GM18907 (cell line): ENCODE results near the gene PML.
"Not testable (repeated sequence)": the region's sequence is repeated elsewhere in the genome, so short reads cannot be mapped to it uniquely, and the experiment has no call there.

Experiments used
- ATAC-seq: cut with Tn5 transposase; IDR thresholded peaks from one replicate; pipeline ENCODE4 v1.9.1; 2021; ENCODE audit warnings: mild to moderate bottlenecking, moderate library complexity; ENCODE audit not compliant: unreplicated experiment

PML gene

DNA sequence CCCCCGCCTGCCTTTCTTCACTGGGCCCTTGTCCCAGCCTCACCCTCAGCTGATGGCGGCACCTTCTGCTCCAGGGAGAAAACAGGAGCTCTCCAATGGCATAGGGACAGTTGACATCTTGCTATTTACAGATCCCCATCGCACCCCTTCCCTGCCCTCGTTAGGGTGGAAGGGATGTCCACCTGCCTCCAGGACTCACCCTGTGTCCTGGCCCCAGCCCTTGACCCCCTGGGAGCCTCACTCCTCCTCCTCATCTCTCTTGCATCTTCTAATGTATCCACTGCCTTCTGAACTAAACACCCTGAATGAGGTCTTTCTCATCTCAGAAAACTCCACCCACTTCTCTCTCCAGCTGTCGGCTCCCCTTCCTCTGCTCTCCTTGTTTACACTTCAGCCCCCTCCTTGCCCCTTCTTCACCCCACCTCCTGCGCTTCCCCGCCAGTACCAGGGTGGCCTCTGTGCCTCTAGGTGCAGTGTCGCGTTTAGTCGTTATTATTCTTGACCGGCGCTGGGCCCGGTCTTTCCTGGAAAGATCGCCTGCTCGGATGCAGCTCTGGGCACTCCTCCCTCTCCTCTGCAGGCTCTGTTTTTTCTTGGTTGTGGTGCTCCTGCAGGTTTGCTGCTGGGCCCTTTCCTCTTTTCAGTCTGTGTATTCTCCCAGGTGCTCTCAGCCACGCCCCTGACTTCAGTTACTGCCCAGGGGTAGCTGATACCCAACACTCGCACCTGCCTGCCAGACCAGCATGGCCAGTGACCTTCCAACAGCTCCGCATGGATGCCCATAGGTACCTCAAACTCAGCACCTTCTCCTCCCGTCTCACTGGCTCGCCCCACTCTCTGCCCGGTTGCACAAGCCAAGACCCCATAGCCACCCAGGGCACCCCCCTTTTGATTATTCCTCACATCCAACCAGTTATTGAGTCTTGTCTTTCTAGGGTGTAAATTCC is 42.9 kb downstream of the PML start:
- no peak for ATAC-seq

DNA sequence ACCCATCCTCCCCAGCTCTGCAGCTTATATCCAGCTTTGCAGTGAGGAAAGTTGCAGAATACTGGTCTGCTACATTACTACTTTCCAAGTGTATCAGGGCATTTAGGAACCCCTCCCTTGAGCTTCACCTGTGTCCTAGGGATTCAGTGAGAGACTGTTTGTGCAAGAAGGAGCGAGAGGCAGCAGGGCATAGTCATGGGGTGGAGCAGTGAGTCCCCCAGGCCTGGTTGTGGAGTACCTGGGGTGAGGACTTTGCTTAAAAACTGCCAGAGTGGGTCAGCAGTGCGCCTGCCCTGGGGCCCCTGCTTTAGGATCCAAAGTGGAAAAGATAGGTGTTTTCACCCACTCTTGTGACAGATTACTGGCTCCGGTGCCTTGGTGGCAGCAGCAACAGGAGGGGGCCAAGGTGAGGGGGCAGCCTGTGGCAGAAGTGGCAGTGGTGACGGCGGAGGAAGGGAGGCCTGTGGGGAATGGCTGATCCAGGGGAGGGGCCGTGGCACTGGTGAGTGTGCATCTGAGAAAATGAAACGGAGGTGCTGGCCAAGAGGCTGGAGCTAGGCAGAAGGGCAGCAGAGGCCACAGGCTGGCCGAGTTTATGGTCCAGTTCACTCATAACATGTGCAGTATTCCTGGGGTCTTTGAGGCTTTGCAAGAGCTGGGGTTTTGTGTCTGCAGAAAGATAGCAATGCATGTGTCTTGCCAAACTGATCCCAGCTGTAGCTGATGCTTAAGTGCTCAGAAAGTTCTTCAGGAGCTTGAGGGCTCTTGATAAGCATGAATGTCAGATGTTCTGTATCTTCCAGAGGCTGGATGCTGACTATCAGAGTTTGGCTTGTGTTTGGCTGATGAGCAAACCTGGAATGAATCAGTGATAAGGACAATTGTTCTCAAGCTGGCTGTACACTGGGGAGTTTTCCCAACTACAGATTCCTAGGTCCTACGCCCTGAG is 44.5 kb downstream of the PML start:
- ATAC-seq: no peak

DNA sequence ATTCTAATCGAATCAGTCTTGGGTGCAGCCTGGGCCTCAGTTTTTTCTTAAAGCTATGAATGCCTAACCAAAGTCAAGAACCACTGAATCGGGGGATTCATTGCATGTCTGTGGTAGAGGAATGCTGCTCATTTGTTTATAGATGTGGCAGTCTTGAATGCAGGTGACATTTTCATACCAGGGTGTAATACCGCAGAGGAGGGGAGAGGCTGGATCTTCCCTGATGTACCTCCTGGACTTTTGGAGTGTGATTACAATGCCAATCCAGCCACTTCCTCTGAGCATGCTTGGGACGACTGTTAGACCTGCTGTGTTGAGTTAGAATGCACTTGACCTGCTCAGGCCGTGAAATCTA is 45.1 kb downstream of the PML start:
- no peak for ATAC-seq

DNA sequence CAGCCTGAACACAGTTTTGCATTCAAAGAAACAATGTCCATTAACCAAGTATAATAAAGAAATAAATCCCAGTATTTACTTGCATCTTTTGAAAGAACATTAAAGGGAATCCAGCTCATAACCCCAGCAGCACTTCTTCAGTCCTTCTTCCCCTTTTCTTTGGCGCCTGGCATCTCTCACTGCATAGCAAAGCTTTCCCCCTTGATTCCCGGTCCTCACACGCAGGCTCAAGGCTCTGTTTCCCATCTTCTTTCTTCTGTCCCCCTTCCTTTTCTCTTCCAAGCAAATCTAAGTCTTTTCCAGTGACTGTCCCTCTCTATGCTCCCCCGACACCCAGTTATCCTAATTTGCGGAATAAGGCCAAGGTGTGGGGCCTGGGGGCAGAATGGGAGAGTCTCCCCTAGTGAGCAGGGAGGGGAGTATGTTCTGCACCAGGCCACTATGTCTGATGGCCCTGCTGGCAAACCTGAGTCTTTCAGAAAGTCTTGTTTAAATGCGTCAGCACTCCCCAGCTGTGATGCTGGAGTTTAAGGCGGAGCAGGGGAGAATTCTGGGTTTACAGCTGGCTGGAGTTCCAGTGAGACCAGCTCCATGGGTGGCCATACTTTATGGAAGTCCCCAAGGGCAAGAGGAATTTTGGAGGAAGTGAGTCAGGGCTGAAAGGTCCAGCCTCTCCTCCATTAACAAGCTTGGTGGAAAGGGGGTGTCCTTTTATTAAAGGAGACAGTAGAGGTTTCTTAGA is 45.8 kb downstream of the PML start:
- ATAC-seq: no peak

DNA sequence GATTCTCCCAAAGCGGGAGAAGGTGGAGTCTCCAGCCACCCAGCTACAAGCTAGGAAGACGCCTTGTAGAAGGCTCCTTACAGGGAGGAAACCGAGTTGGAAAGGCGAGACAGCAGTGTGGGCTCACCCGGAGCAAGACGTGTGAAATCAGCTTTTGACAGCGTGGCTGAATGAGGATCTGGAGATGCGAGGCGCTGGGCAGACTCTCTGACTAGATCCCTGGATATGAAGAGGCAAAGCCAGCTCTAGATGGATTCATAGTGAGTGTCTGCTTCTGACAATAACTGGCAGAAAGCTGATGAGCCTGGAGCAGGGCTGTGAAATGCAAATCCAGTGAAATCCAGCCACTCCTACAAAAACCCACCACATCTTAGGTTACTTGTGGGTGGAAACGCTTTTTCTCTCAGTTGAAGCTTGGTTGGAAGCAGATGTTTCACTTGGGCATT is 46.8 kb downstream of the PML start:
- ATAC-seq: no peak

DNA sequence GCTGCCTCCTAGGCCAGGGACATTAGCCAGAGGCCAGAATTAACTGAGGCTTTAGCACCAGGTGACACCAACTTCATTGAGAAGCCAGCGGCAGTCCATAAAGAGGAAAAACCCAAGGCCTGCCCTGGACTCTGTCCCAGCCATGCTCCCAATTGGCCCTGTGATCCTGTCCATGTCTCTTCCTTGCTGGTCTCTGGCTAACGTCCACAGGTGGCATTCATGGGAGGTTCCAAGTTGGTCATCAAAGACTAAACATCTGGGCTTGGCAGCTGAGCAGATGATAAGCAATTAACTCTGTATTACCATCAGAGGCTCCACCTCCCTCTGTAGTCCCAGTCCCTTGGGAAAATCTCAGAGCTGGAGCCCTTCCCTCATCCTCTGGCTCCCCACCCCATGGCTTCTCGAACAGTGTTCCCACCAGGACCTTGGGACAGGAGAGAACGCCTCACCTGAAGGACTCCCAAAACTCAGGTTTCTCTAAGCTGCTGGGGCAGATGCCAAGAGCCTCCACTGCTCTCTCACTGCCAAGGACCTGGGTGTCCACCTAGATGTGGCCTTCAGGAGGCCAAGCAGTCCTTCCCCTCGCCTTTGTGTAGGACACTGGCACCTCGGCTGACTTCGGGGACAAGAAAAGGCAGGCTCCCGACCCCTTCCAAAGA is 47.4 kb downstream of the PML start:
- no peak for ATAC-seq

DNA sequence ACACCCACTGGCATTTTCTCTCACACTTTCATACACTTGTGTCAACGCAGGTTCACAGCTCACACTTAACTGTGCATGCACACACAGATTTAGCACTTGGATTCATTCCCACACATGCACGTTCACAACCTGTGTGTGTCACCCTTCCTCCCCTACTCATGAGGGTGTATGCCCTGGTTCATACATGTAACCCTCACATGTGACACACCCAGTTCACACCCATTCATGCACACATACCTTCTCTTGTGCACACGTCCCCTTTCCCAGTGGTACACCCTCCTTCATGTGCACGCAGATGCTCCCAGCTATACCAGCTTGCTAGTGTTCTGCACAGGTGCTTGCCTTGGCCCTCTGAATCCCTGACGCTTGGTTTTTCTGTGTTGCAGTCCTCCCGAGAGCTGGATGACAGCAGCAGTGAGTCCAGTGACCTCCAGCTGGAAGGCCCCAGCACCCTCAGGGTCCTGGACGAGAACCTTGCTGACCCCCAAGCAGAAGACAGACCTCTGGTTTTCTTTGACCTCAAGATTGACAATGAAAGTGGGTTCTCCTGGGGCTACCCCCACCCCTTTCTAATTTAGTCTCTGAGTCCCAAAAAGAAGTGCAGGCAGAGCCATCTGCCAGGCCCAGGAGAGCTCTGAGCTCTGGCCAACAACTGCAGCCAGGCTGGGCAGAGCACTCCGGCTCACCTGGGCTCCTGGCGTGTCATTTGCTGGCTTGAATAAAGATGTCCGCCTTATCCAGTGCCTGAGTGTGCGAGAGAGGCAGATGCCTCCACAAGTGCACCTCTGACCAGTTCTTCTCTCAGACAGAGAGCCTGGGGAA is 48.3 kb downstream of the PML start:
- ATAC-seq: no peak

DNA sequence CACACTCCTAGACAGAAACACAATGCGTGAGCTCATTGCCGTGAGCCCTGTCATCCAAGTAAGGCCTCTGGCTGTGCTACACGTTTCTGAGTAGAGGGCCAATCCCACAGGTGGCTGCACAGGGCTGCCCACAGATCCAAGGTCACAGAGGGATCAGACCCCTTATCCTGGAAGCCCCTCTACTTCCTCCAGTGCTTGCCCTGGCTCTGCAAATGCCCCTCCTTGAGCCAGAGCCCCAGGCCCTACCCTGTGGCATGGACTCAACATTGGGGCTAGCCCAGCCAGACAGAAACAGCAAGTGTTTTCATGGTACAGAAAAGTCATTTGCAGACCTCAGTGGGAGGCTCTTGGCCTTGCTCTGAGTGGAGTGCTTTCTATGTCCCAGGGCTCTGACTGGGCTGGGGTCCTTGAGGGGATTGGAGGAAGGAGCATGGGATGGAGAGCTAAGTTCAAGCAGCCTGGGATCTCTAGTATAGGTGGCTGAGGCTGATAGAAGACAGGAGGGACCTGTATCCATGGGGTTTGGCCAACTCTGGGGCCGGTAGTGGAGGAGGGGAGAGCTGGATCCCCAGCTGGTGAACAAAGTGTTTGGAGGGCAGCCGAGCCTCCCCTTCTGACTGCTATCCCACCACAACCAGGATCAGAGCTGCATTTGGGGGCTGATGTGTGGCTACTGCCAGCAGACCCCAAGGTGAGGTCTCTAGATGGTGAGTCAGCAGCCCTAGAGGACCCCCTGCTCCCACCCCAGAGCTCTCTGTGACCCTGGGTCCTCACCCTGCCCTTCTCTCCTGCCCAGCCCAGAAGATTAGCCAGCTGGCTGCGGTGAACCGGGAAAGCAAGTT is 49.1 kb downstream of the PML start:
- ATAC-seq: no peak

DNA sequence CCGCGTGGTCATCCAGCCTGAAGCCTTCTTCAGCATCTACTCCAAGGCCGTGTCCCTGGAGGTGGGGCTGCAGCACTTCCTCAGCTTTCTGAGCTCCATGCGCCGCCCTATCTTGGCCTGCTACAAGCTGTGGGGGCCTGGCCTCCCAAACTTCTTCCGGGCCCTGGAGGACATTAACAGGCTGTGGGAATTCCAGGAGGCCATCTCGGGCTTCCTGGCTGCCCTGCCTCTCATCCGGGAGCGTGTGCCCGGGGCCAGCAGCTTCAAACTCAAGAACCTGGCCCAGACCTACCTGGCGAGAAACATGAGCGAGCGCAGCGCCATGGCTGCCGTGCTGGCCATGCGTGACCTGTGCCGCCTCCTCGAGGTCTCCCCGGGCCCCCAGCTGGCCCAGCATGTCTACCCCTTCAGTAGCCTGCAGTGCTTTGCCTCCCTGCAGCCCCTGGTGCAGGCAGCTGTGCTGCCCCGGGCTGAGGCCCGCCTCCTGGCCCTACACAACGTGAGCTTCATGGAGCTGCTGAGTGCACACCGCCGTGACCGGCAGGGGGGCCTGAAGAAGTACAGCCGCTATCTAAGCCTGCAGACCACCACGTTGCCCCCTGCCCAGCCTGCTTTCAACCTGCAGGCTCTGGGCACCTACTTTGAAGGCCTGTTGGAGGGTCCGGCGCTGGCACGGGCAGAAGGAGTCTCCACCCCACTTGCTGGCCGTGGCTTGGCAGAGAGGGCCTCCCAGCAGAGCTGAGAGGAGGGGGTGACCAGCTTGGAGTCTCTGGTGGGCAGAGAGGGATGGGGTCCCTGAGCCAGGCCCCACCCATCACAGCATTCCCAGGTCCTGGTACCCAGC is 50.0 kb downstream of the PML start:
- ATAC-seq: no peak

DNA sequence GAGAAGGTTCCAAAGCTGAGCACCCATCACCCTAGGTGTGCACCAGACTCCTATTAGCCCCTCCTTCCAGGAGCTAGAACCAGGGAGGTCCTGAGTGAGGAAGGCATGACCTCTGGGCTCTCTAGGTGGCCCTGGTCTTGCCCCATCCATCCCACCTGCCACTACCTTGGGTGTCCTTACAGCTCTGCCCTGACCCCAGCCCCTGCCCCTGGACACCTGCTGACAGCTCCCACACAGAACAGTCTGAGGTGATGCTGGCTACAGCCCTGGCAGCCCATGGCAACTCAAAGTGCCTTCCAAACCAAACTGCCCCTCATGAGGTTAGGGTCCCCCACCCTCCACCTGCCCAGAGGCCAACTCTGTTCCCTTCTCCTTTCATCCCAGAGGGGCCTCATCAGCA is 50.7 kb downstream of the PML start:
- ATAC-seq: no peak

DNA sequence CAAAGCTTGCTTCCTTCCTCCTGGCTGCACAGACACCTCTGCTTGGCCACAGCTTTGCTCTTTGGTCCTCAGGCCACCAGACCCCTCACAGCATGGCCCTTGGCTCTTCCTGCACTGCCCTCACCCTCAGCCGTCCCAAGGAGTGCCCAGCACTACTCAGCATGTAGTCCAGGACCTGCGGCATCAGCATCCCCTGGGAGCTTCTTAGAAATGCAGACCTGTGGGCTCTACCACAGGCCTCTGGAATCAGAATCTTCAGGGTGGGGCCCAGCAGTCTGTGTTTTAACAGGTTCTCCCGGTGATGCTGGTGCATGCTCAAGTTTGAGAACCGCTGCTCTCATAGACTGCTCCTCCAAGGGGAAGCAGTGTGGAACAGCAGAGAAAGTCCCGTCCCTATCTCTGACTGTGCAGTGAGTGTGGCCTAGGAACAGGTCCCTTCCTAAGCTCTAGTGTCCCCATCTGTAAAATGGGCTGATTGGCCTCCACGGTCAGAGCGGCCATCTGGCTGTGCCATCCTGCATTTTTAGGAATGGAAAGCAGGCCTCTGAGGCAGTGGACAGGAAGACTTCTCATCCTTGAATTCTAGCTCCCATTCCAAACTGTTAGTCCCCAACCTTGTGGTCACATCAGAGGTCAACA is 51.2 kb downstream of the PML start:
- ATAC-seq: no peak

DNA sequence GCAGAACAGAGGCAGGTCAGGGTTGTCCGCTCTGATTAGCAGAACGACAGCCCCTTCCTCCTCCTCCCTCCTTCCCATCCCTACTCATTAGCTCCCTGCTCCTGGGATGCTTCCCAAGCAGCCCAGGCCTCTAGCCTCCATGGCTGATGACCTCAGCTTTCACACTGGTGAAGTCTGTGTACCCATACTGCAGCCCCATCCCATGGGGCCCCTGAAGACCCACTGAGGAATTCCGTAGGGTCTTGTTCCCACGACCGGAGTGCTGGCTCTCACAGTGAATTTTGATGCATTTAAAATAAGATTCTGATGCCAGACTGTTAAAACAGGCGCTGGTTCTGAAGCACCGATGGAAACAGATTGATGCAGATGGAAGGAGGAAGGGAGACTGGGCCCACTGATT is 51.8 kb downstream of the PML start:
- ATAC-seq: no peak

DNA sequence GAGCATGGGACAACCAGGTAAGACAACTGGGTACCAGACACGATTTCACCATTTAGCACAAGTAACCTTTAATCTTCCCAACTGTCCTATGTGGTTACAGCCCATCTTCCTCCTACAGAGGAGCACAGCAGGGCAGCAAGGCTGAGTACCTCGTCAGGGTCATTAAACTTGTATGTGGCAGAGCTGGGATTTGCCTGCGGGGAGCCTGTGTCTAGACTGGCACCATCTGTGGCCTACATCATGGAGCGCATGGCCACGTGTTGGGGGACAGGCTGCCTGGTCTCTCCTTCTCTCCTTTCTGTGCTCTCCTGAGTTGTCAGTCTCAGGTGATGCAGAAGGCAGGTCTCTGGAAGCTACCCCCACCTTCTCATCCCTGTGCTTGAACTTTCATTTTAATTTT is 55.6 kb downstream of the PML start:
- no peak for ATAC-seq

DNA sequence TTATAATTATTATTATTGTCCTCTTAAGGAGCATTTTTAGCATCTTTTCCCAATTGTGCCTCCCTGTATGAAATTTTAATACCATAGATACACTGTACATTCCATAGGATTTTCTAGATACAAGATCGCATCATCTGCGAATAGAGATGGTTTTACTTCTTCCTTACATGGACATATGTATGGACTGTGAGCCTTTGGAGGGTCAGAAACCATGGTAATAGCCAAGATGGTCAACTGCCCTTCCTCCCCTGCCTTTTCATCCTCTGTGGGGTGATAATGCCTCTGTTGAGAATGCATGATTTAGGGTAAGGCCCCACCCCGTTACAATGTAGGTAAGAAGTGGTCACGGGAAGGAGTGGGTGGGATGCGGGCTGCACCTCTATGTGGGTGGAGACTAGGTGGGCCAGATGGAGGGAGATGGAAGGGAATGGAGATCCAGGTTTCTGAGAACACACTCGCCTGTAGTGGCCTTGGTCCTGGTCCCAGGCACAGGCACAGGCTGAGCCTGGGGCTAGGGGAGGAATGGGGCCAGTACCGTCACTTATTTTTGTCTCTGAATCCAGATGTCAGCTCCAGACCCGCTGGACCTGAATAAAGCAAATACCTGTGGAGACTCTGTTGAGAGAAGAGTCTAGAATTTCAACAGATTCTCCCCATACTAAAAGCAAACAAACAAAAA is 56.2 kb downstream of the PML start:
- ATAC-seq: no peak

DNA sequence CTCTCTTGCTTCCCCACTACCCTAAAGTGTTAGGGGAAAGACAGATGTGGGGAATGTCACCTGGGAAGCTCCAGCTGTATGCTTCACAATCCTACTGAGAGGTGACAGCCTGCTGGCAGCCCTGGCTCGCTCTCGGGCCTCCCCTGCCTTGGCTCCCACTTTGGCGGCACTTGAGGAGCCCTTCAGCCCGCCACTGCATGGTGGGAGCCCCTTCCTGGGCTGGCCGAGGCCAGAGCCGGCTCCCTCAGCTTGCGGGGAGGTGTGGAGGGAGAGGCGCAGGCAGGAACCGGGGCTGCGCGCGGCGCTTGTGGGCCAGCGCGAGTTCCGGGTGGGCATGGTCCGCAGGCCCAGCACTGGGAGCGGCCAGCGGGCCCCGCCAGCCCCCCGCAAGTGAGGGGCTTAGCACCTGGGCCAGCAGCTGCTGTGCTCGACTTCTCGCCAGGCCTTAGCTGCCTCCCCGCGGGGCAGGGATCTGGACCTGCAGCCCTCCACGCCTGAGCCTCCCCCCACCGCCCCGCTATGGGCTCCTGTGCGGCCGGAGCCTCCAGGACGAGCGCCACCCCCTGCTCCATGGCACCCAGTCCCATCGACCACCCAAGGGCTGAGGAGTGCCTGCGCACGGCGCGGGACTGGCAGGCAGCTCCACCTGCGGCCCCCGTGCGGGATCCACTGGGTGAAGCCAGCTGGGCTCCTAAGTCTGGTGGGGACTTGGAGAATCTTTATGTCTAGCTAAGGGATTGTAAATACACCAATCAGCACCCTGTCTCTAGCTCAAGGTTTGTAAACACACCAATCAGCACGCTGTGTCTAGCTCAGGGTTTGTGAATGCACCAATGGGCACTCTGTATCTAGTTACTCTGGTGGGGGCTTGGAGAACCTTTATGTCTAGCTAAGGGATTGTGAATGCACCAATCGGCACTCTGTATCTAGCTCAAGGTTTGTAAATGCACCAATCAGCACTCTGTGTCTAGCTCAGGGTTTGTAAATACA is 58.0 kb downstream of the PML start:
- not testable (repeated sequence) for ATAC-seq

DNA sequence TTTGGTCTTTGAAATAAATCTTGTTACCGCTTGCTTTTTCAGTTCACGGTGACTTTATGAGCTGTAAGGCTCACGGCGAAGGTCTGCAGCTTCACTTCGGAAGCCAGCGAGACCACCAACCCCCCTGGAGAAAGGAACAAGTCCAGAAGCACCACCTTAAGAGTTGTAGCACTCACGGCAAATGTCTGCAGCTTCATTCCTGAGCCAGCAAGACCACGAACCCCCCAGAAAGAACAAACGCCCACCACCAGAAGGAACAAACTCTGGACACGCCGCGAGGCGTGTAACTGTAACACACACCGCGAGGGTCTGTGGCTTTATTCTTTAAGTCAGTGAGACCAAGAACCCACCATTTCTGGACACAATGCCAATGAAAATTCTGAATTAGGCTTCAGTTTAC is 59.0 kb downstream of the PML start:
- ATAC-seq: no peak
